IMR-90 (cell line): Measurements from ENCODE around the gene MSI1. TPM values are rescaled to one million over a fixed set of nuclear protein-coding genes. Genes with fewer than 3 reads are reported as not detected.

Source experiments
- ATAC-seq: fragments of 200-7000 bp; cut with Tn5 transposase; 2 replicates; pipeline ENCODE4 v1.9.1; 2020; ENCODE audit warnings: low read depth, mild to moderate bottlenecking, moderate library complexity
- BruUV-seq: library from RNA; stranded (reverse); fragments of 400-500 nt; replicated peaks from 2 replicates; lab custom pipeline; 2021; lab: Mats Ljungman, UMichigan
- CTCF ChIA-PET: fragments of 300-600 bp; formaldehyde crosslinking; extraction: SDS; loops from one replicate; lab custom pipeline; 2021; ENCODE audit warnings: antibody characterized with exemption; lab: Yijun Ruan, JAX
- POLR2A ChIA-PET: fragments of 300-600 bp; sonication (Branson Sonifier 250); formaldehyde crosslinking; loops from one replicate; lab custom pipeline; 2022; ENCODE audit warnings: antibody characterized with exemption; ENCODE audit not compliant: unreplicated experiment; lab: Charles Lee
- DNase-seq: peaks from one replicate; pipeline ENCODE4 v3.0.0; 2013
- H2AFZ ChIP-seq: replicated peaks from 2 replicates; pipeline ENCODE3; 2013; ENCODE audit warnings: low read length, mild to moderate bottlenecking; ENCODE audit not compliant: poor library complexity
- H2AK5ac ChIP-seq: 2 replicates; pipeline ENCODE4 v1.6.1; 2013; ENCODE audit warnings: low read depth, low read length, inconsistent platforms
- H2AK9ac ChIP-seq: replicated peaks from 2 replicates; pipeline ENCODE3; 2013; ENCODE audit warnings: mild to moderate bottlenecking, low read depth, low read length, moderate library complexity; ENCODE audit not compliant: poor library complexity
- H2BK120ac ChIP-seq: 2 replicates; pipeline ENCODE4 v1.6.1; 2013; ENCODE audit warnings: low read depth, low read length, inconsistent platforms
- H2BK15ac ChIP-seq: 3 replicates; pipeline ENCODE4 v1.6.1; 2013; ENCODE audit warnings: low read depth, low read length, inconsistent platforms
- H2BK20ac ChIP-seq: 2 replicates; pipeline ENCODE4 v1.6.1; 2013; ENCODE audit warnings: low read depth, mild to moderate bottlenecking, inconsistent platforms, low read length, moderate library complexity
- H2BK5ac ChIP-seq: 2 replicates; pipeline ENCODE4 v1.6.1; 2013; ENCODE audit warnings: mild to moderate bottlenecking, low read depth, low read length, inconsistent platforms; ENCODE audit not compliant: poor library complexity, severe bottlenecking
- H3K14ac ChIP-seq: replicated peaks from 2 replicates; pipeline ENCODE4 v1.6.1; 2013; ENCODE audit warnings: low read depth, low read length, inconsistent platforms
- H3K18ac ChIP-seq: 2 replicates; pipeline ENCODE4 v1.6.1; 2013; ENCODE audit warnings: low read depth, low read length, control low read depth
- H3K23ac ChIP-seq: 2 replicates; pipeline ENCODE4 v1.6.1; 2013; ENCODE audit warnings: low read depth, low read length, inconsistent platforms
- H3K27ac ChIP-seq: 2 replicates; pipeline ENCODE4 v1.5.1; 2013; ENCODE audit warnings: mild to moderate bottlenecking, control low read depth, low read length; ENCODE audit not compliant: insufficient read depth
- H3K27me3 ChIP-seq: 2 replicates; pipeline ENCODE4 v1.6.1; 2013; ENCODE audit warnings: low read length; ENCODE audit not compliant: control insufficient read depth, insufficient read depth
- H3K36me3 ChIP-seq: 2 replicates; pipeline ENCODE4 v1.6.1; 2013; ENCODE audit warnings: low read length, mixed read lengths; ENCODE audit not compliant: control insufficient read depth, insufficient read depth
- H3K4ac ChIP-seq: 2 replicates; pipeline ENCODE4 v1.6.1; 2013; ENCODE audit warnings: low read depth, low read length, inconsistent platforms
- H3K4me1 ChIP-seq: 2 replicates; pipeline ENCODE4 v1.6.1; 2013; ENCODE audit warnings: low read length, mixed read lengths; ENCODE audit not compliant: control insufficient read depth, insufficient read depth
- H3K4me2 ChIP-seq: 2 replicates; pipeline ENCODE4 v1.6.1; 2013; ENCODE audit warnings: low read depth, mild to moderate bottlenecking, control low read depth, low read length, moderate library complexity
- H3K4me3 ChIP-seq: 2 replicates; pipeline ENCODE4 v1.5.1; 2013; ENCODE audit warnings: low read depth, mild to moderate bottlenecking, control low read depth, low read length, moderate library complexity; ENCODE audit not compliant: insufficient read depth
- H3K56ac ChIP-seq: 2 replicates; pipeline ENCODE4 v1.6.1; 2013; ENCODE audit warnings: low read length, inconsistent platforms; ENCODE audit not compliant: insufficient read depth; ENCODE audit errors: extremely low read depth
- H3K79me1 ChIP-seq, 2 experiments: 2 replicates each; pipeline ENCODE4 v1.6.1; 2013; ENCODE audit warnings: low read length in 2 of 2, inconsistent platforms in 1 of 2, low read depth in 1 of 2
- H3K9ac ChIP-seq: 2 replicates; pipeline ENCODE4 v1.6.1; 2013; ENCODE audit warnings: low read depth, low read length, control low read depth
- H3K9me1 ChIP-seq: 2 replicates; pipeline ENCODE4 v1.6.1; 2013; ENCODE audit warnings: low read length, inconsistent platforms; ENCODE audit not compliant: insufficient read depth
- H3K9me3 ChIP-seq: 2 replicates; pipeline ENCODE4 v1.6.1; 2013; ENCODE audit warnings: low read length; ENCODE audit not compliant: control insufficient read depth, insufficient read depth
- H4K20me1 ChIP-seq: 2 replicates; pipeline ENCODE4 v1.6.1; 2013; ENCODE audit warnings: low read length, inconsistent platforms; ENCODE audit not compliant: insufficient read depth
- H4K5ac ChIP-seq: 2 replicates; pipeline ENCODE4 v1.6.1; 2013; ENCODE audit warnings: mild to moderate bottlenecking, low read depth, low read length, control low read depth
- H4K8ac ChIP-seq, 2 experiments: 2 replicates each; pipeline ENCODE4 v1.6.1; 2013; ENCODE audit warnings: low read depth in 2 of 2, low read length in 2 of 2, control low read depth in 1 of 2, inconsistent platforms in 1 of 2
- H4K91ac ChIP-seq: 2 replicates; pipeline ENCODE4 v1.6.1; 2013; ENCODE audit warnings: low read depth, low read length, inconsistent platforms; ENCODE audit not compliant: insufficient read depth
- BHLHE40 ChIP-seq: fragments of 150-350 bp; IDR thresholded peaks from 2 replicates; pipeline ENCODE4 v1.6.1; 2016; ENCODE audit warnings: mild to moderate bottlenecking, low read depth, low read length
- FOS ChIP-seq: fragments of 150-350 bp; IDR thresholded peaks from 2 replicates; pipeline ENCODE4 v1.6.1; 2016; ENCODE audit warnings: low read depth, low read length
- MAZ ChIP-seq: IDR thresholded peaks from 2 replicates; pipeline ENCODE4 v1.6.1; 2012; ENCODE audit warnings: low read depth, mild to moderate bottlenecking, low read length, improper control_type of control experiment, moderate library complexity, borderline replicate concordance
- MXI1 ChIP-seq: IDR thresholded peaks from 2 replicates; pipeline ENCODE4 v1.6.1; 2012; ENCODE audit warnings: low read depth, mild to moderate bottlenecking, low read length, moderate library complexity, borderline replicate concordance
- NFE2L2 ChIP-seq: fragments of 150-350 bp; IDR thresholded peaks from 2 replicates; pipeline ENCODE4 v1.6.1; 2016; ENCODE audit warnings: low read depth, mild to moderate bottlenecking, low read length
- RFX5 ChIP-seq: IDR thresholded peaks from 2 replicates; pipeline ENCODE4 v1.8.0; 2012; ENCODE audit warnings: low read depth, mild to moderate bottlenecking, low read length, moderate library complexity
- WGBS, 2 experiments: methylation state at CpG; one replicate each; pipeline versions ENCODE4 v1.1.5 to v1.1.7; 2013; ENCODE audit warnings: missing lambda C conversion rate in 2 of 2; ENCODE audit not compliant: insufficient read length in 1 of 2; ENCODE audit errors: extremely low coverage in 2 of 2; 5-methylcytosine and 5-hydroxymethylcytosine counted together
- dilution Hi-C: fragments of 300-500 bp; cut with HindIII; formaldehyde crosslinking; loops from one replicate; pipeline ENCODE4 v1.14.3; 2018; ENCODE audit warnings: low sequenced_read_pairs; ENCODE audit not compliant: unreplicated experiment
- in situ Hi-C: fragments of 300-500 bp; cut with MboI; formaldehyde crosslinking; loops from 3 replicates; pipeline ENCODE4 v1.14.3; 2019; ENCODE audit warnings: low sequenced_read_pairs, inconsistent platforms, mixed read lengths
- intact Hi-C: fragments of 100-400 bp; cut with micrococcal nuclease; formaldehyde crosslinking; loops from 2 replicates; pipeline ENCODE4 v1.10.0; 2022
- microRNA-seq, 2 experiments: library from miRNA; stranded (forward) in 1 of 2; unstranded in 1 of 2; fragments of 10-50 nt in 1 of 2; fragments of <30 nt in 1 of 2; gene quantifications in 1 of 2; microRNA quantifications in 1 of 2; one replicate each; pipeline versions ENCODE3 to v1.1.0; 2013 to 2020; ENCODE audit not compliant: insufficient read depth in 1 of 2, insufficient read length in 1 of 2, unreplicated experiment in 1 of 2
- polyA plus RNA-seq, 3 experiments: library from polyadenylated mRNA; depleted of rRNA; stranded (reverse); fragments of >200 nt; gene quantifications; 2 replicates each; pipeline ENCODE4 v1.2.3, GENCODE V29; 2012; ENCODE audit warnings: low replicate concordance in 1 of 3
- small RNA-seq, 5 experiments: library from RNA; depleted of rRNA; stranded (forward); fragments of <200 nt; gene quantifications; one replicate each; pipeline ENCODE3, GENCODE V24; 2012
- total RNA-seq: library from RNA; depleted of rRNA; stranded (reverse); fragments of >200 nt; gene quantifications from 2 replicates; pipeline ENCODE4 v1.2.3, GENCODE V29; 2012; rRNA removed

MSI1 gene
- total and polyA plus RNA-seq, 2 of the 4 experiments (the other 2 are of a cell fraction), result not detected

- H3K9me3 ChIP-seq, result no peaks in the 10 kb centered on the region
- H2BK5ac ChIP-seq, result peak overlapping the region; percentile 100
- 0% methylated on average over 12 of the region's 17 CpGs; no CpG with 5 or more reads in 1 of the 2 experiments for WGBS, 2 experiments
- H3K56ac ChIP-seq, result peak overlapping the region; percentile 7; the same call in 1 of the 2 replicates
- H2AK5ac ChIP-seq, result no peak overlapping the region
- intact Hi-C loops (no loop called here), dilution Hi-C loops (no loop called here), in situ Hi-C loops (no loop called here)
- H2AFZ ChIP-seq, result peak overlapping the region; percentile 91
- no peak overlapping the region for H4K91ac ChIP-seq
- POLR2A ChIA-PET, result interaction anchor here (0.5 to 3.2 kb wide), 11 partner anchors 10 to 293 kb away, joined by 3 to 45 read pairs (median 4); partner anchors contain the start of genes PXN, RPLP0 and SIRT4
- no peak overlapping the region for H2BK15ac ChIP-seq
- H3K4me2 ChIP-seq, result peak overlapping the region; percentile 84
- peak overlapping the region; percentile 93 for H3K27ac ChIP-seq
- no peak for DNase-seq
- CTCF ChIA-PET, result interaction anchor here (1.6 kb wide), 1 partner anchor 10 kb away, joined by 11 read pairs; the partner anchor contains the start of gene SIRT4
- no peaks in the 10 kb centered on the region for H3K27me3 ChIP-seq
- peaks cover 4% of the 10 kb centered on the region; the same call in 1 of the 2 replicates for H3K9me1 ChIP-seq
- no peak overlapping the region; the same call in 1 of the 2 replicates for H4K5ac ChIP-seq
- peak; percentile 2 for ATAC-seq
- no peaks in the 10 kb centered on the region for H3K79me1 ChIP-seq
- H3K23ac ChIP-seq, result peak overlapping the region; percentile 77
- peak overlapping the region; percentile 61 for H3K4ac ChIP-seq
- BruUV-seq, result no TSS peak
- H4K20me1 ChIP-seq, result peaks cover 20% of the 10 kb centered on the region
- no peak overlapping the region for H2AK9ac ChIP-seq
- no peaks in the 10 kb centered on the region for H3K36me3 ChIP-seq
- TF ChIP-seq BHLHE40 (no peak), MXI1 (0 out of 2 replicates have a peak, but pooled peaks have one; percentile 6), FOS (no peak), MAZ (no peak), NFE2L2 (no peak), RFX5 (no peak)
- H3K4me1 ChIP-seq, result 0 out of 2 replicates have a peak, but pooled peaks cover 5% of the 10 kb centered on the region
- peak overlapping the region; percentile 98 for H3K9ac ChIP-seq
- H2BK120ac ChIP-seq, result no peak overlapping the region
- peak overlapping the region in 1 of 2 experiments; percentile 20; a peak in 1 of 4 replicates for H4K8ac ChIP-seq
- H3K18ac ChIP-seq, result peak overlapping the region; percentile 10; the same call in 1 of the 2 replicates
- H3K14ac ChIP-seq, result peak overlapping the region; percentile 54
- peak overlapping the region; percentile 56 for H3K4me3 ChIP-seq
- no peak overlapping the region; the same call in 1 of the 2 replicates for H2BK20ac ChIP-seq
Measured at GRCh38 chr12:120292411-120292660, 76.6 kb downstream of the MSI1 start.

Small RNAs within 50 kb of the gene (microRNA-seq; reads per million reads assigned to microRNA genes)
- gene RNU4-1 (ENCODE audit: insufficient read depth, insufficient read length), result 464 reads per million, percentile 90 among the genes with 10 or more reads in this experiment
- gene RNU4-2 (ENCODE audit: insufficient read depth, insufficient read length), result 388 reads per million, percentile 89 among the genes with 10 or more reads in this experiment
- gene RNU6-1088P (ENCODE audit: insufficient read depth, insufficient read length), result not detected

Small RNAs within 50 kb of the gene (small RNA-seq; reads per million reads assigned to genes)
- gene RNU4-1 (23.7 to 718 (median 101) reads per million in 5 experiments), gene RNU4-2 (82.6 to 2,295 (median 218) reads per million in 5 experiments), gene RNU6-1088P (0 reads per million in 5 experiments)

Other genes with a start within 250 kb of the MSI1 start
- gene GCN1, start 174.4 kb downstream of the MSI1 start, total RNA-seq, result 65.8 and 77.6 TPM in 2 replicates
- gene GCN1, start 174.4 kb downstream of the MSI1 start, polyA plus RNA-seq (2012; rRNA removed), result 57.8 and 76.1 TPM in 2 replicates
- gene RPLP0, start 168.1 kb downstream of the MSI1 start, total RNA-seq, result 4,496 and 5,401 TPM in 2 replicates
- gene RPLP0, start 168.1 kb downstream of the MSI1 start, polyA plus RNA-seq (2012; rRNA removed), result 5,590 and 6,356 TPM in 2 replicates
- gene PXN, start 103.4 kb downstream of the MSI1 start, total RNA-seq, result 33.9 and 46.6 TPM in 2 replicates
- 134 and 139 TPM in 2 replicates for gene PXN, start 103.4 kb downstream of the MSI1 start, polyA plus RNA-seq (2012; rRNA removed)
- under 0.01 TPM in 2 replicates for gene RNU4-2, start 77.3 kb downstream of the MSI1 start, total RNA-seq
- gene RNU4-2, start 77.3 kb downstream of the MSI1 start, polyA plus RNA-seq (2012; rRNA removed), result not detected in 2 replicates
- under 0.01 TPM in 2 replicates for gene RNU4-1, start 75.9 kb downstream of the MSI1 start, total RNA-seq
- gene RNU4-1, start 75.9 kb downstream of the MSI1 start, polyA plus RNA-seq (2012; rRNA removed), result not detected in 2 replicates
- 0.83 and 2.0 TPM in 2 replicates for gene SIRT4, start 66.8 kb downstream of the MSI1 start, total RNA-seq
- 0.56 and 0.87 TPM in 2 replicates for gene SIRT4, start 66.8 kb downstream of the MSI1 start, polyA plus RNA-seq (2012; rRNA removed)
- gene PLA2G1B, start 41.4 kb downstream of the MSI1 start, total RNA-seq, result not detected in 2 replicates
- gene PLA2G1B, start 41.4 kb downstream of the MSI1 start, polyA plus RNA-seq (2012; rRNA removed), result not detected in 2 replicates
- 339 and 396 TPM in 2 replicates for gene COX6A1, start 68.9 kb upstream of the MSI1 start, total RNA-seq
- 541 and 664 TPM in 2 replicates for gene COX6A1, start 68.9 kb upstream of the MSI1 start, polyA plus RNA-seq (2012; rRNA removed)
- 19.2 and 45.5 TPM in 2 replicates for gene TRIAP1, start 77.2 kb upstream of the MSI1 start, total RNA-seq
- gene TRIAP1, start 77.2 kb upstream of the MSI1 start, polyA plus RNA-seq (2012; rRNA removed), result 23.2 and 32.3 TPM in 2 replicates
- 15.6 and 16.5 TPM in 2 replicates for gene GATC, start 77.3 kb upstream of the MSI1 start, total RNA-seq
- gene GATC, start 77.3 kb upstream of the MSI1 start, polyA plus RNA-seq (2012; rRNA removed), result 7.6 and 8.7 TPM in 2 replicates
- 102 and 196 TPM in 2 replicates for gene SRSF9, start 100.6 kb upstream of the MSI1 start, total RNA-seq
- 132 and 143 TPM in 2 replicates for gene SRSF9, start 100.6 kb upstream of the MSI1 start, polyA plus RNA-seq (2012; rRNA removed)
- gene DYNLL1, start 126.9 kb upstream of the MSI1 start, total RNA-seq, result 696 and 709 TPM in 2 replicates
- gene DYNLL1, start 126.9 kb upstream of the MSI1 start, polyA plus RNA-seq (2012; rRNA removed), result 627 and 663 TPM in 2 replicates
- 25.1 and 29.4 TPM in 2 replicates for gene COQ5, start 160.0 kb upstream of the MSI1 start, total RNA-seq
- gene COQ5, start 160.0 kb upstream of the MSI1 start, polyA plus RNA-seq (2012; rRNA removed), result 17.3 and 21.6 TPM in 2 replicates
- 43.0 and 44.4 TPM in 2 replicates for gene RNF10, start 165.2 kb upstream of the MSI1 start, total RNA-seq
- gene RNF10, start 165.2 kb upstream of the MSI1 start, polyA plus RNA-seq (2012; rRNA removed), result 65.2 and 95.0 TPM in 2 replicates
- gene POP5, start 212.2 kb upstream of the MSI1 start, total RNA-seq, result 66.1 and 69.5 TPM in 2 replicates
- 81.5 and 99.4 TPM in 2 replicates for gene POP5, start 212.2 kb upstream of the MSI1 start, polyA plus RNA-seq (2012; rRNA removed)